Sigmoid colon (tissue), 4 donors: Measurements from ENCODE around the gene TMEM168.

ENCODE experiments used
- EP300 ChIP-seq, 4 donors: sonication (generic); formaldehyde crosslinking; IDR thresholded peaks; one replicate each; pipeline ENCODE4 v1.6.1; 2017; ENCODE audit warnings: antibody characterized with exemption in 4 of 4
- POLR2A ChIP-seq, 2 donors: fragments of 450-650 bp; IDR thresholded peaks; one replicate each; pipeline ENCODE4 v1.6.1; 2016; ENCODE audit warnings: antibody characterized with exemption in 2 of 2, mild to moderate bottlenecking in 2 of 2, moderate library complexity in 2 of 2
- POLR2AphosphoS5 ChIP-seq, 4 donors: sonication (generic); formaldehyde crosslinking; IDR thresholded peaks; one replicate each; pipeline ENCODE4 v1.6.1; 2017; ENCODE audit warnings: antibody characterized with exemption in 4 of 4
- TF ChIP-seq, protein P1 (sequence below), 4 experiments: fragments of 450-650 bp in 3 of 4; fragments of 200-600 bp in 1 of 4; IDR thresholded peaks; one replicate each; pipeline ENCODE4 v1.5.1; 2016 to 2019; ENCODE audit warnings: antibody characterized with exemption in 4 of 4, mild to moderate bottlenecking in 3 of 4, moderate library complexity in 2 of 4

DNA sequence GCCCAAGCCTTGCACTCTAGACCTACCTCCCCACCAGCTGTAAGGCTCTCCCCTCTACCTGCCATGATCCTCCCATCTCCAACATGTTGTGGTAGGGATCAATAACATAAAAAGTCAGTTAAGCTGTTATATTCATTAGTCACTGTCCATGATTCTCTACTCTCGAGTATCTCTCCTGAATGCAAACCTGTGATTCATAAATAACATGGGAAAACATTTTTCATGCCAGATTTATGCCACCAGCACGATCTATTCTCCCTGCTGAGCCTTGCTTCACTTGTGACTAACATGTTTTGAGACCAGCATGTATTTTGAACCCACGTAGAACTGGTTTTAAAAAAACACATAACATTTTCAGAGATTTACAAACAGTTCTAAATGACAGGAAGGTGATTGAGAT lies 30.3 kb downstream of the TMEM168 start:
- TF ChIP-seq POLR2AphosphoS5 (IDR thresholded peaks at IDR 0.05) (no peak), POLR2A (IDR thresholded peaks at IDR 0.05) (no peak), EP300 (IDR thresholded peaks at IDR 0.05) (no peak)
- TF ChIP-seq, protein P1, sequence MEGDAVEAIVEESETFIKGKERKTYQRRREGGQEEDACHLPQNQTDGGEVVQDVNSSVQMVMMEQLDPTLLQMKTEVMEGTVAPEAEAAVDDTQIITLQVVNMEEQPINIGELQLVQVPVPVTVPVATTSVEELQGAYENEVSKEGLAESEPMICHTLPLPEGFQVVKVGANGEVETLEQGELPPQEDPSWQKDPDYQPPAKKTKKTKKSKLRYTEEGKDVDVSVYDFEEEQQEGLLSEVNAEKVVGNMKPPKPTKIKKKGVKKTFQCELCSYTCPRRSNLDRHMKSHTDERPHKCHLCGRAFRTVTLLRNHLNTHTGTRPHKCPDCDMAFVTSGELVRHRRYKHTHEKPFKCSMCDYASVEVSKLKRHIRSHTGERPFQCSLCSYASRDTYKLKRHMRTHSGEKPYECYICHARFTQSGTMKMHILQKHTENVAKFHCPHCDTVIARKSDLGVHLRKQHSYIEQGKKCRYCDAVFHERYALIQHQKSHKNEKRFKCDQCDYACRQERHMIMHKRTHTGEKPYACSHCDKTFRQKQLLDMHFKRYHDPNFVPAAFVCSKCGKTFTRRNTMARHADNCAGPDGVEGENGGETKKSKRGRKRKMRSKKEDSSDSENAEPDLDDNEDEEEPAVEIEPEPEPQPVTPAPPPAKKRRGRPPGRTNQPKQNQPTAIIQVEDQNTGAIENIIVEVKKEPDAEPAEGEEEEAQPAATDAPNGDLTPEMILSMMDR (IDR thresholded peaks at IDR 0.05), result no peak
